ENCODE results near the gene ASIC2. TPM values are rescaled to one million over a fixed set of nuclear protein-coding genes. Genes with fewer than 3 reads are reported as not detected.

The ASIC2 gene
- total and polyA plus RNA-seq, 2 donors from 2014 or later: 0.60 to 2.9 TPM

GRCh38 chr17:33262266-33263123, 30.6 kb downstream of the ASIC2 start:
- DNase-seq: peak in 2 of 5 donors; percentile 61 to 74
- FAIRE-seq: no peak

GRCh38 chr17:33261820-33262219, 31.3 kb downstream of the ASIC2 start:
- intact Hi-C loops (cut with DNase I): no loop called here
- no peaks in the 10 kb centered on the region for H3K36me3 ChIP-seq (ENCODE audit: control insufficient read depth in 2 of 3, insufficient read depth in 3 of 3, low read length in 3 of 3)
- no peak overlapping the region for H3K4me3 ChIP-seq (ENCODE audit: low read length in 3 of 3)
- FAIRE-seq: no peak
- no peak for TF ChIP-seq CTCF (IDR thresholded peaks at IDR 0.05; ENCODE audit: borderline replicate concordance, extremely low read depth, insufficient read depth)
- H3K27ac ChIP-seq (ENCODE audit: low read depth in 2 of 2, low read length in 2 of 2): no peak overlapping the region
- no peak overlapping the region for H3K9ac ChIP-seq (ENCODE audit: low read length in 3 of 3)
- H3K27me3 ChIP-seq (ENCODE audit: control insufficient read depth, insufficient read depth, low read length): no peaks in the 10 kb centered on the region
- peak in 4 of 5 donors; percentile 43 to 54 (median 48) for DNase-seq
- H3K4me1 ChIP-seq (ENCODE audit: control insufficient read depth in 2 of 3, insufficient read depth in 2 of 3, low read depth in 1 of 3, low read length in 3 of 3): no peaks in the 10 kb centered on the region
- no peaks in the 10 kb centered on the region for H3K9me3 ChIP-seq (ENCODE audit: control insufficient read depth in 2 of 3, insufficient read depth in 1 of 3, low read length in 3 of 3)

More at GRCh38 chr17:33262266-33263123, 30.6 kb downstream of the ASIC2 start:
- no peak overlapping the region for H3K9ac ChIP-seq (ENCODE audit: low read length in 3 of 3)
- no peaks in the 10 kb centered on the region for H3K27me3 ChIP-seq (ENCODE audit: control insufficient read depth, insufficient read depth, low read length)
- no peaks in the 10 kb centered on the region for H3K36me3 ChIP-seq (ENCODE audit: control insufficient read depth in 2 of 3, insufficient read depth in 3 of 3, low read length in 3 of 3)
- H3K4me1 ChIP-seq (ENCODE audit: control insufficient read depth in 2 of 3, insufficient read depth in 2 of 3, low read depth in 1 of 3, low read length in 3 of 3): no peaks in the 10 kb centered on the region
- TF ChIP-seq CTCF (IDR thresholded peaks at IDR 0.05; ENCODE audit: borderline replicate concordance, extremely low read depth, insufficient read depth): no peak
- no peaks in the 10 kb centered on the region for H3K9me3 ChIP-seq (ENCODE audit: control insufficient read depth in 2 of 3, insufficient read depth in 1 of 3, low read length in 3 of 3)
- intact Hi-C loops (cut with DNase I): no loop called here
- H3K4me3 ChIP-seq (ENCODE audit: low read length in 3 of 3): no peak overlapping the region
- H3K27ac ChIP-seq (ENCODE audit: low read depth in 2 of 2, low read length in 2 of 2): no peak overlapping the region

GRCh38 chr17:33260638-33261037, 32.5 kb downstream of the ASIC2 start:
- no peak overlapping the region for H3K27ac ChIP-seq (ENCODE audit: low read depth in 2 of 2, low read length in 2 of 2)
- no peak for TF ChIP-seq CTCF (IDR thresholded peaks at IDR 0.05; ENCODE audit: borderline replicate concordance, extremely low read depth, insufficient read depth)
- FAIRE-seq (no peak), DNase-seq (no peak)
- H3K36me3 ChIP-seq (ENCODE audit: control insufficient read depth in 2 of 3, insufficient read depth in 3 of 3, low read length in 3 of 3): no peaks in the 10 kb centered on the region
- intact Hi-C loops (cut with DNase I): no loop called here
- H3K4me1 ChIP-seq (ENCODE audit: control insufficient read depth in 2 of 3, insufficient read depth in 2 of 3, low read depth in 1 of 3, low read length in 3 of 3): no peaks in the 10 kb centered on the region
- no peak overlapping the region for H3K9ac ChIP-seq (ENCODE audit: low read length in 3 of 3)
- H3K4me3 ChIP-seq (ENCODE audit: low read length in 3 of 3): no peak overlapping the region
- no peaks in the 10 kb centered on the region for H3K27me3 ChIP-seq (ENCODE audit: control insufficient read depth, insufficient read depth, low read length)
- no peaks in the 10 kb centered on the region for H3K9me3 ChIP-seq (ENCODE audit: control insufficient read depth in 2 of 3, insufficient read depth in 1 of 3, low read length in 3 of 3)

All from kidney (tissue), 14 donors.